Parathyroid adenoma (tissue), 2 donors: Measurements from ENCODE around the gene PIK3R1.

ENCODE experiments used
- H2AFZ ChIP-seq: fragments of 300-600 bp; sonication (generic); one replicate; pipeline ENCODE4 v1.7.0; 2017; ENCODE audit warnings: antibody characterized with exemption, mild to moderate bottlenecking
- H3K27ac ChIP-seq: fragments of 300-600 bp; sonication (generic); one replicate; pipeline ENCODE4 v1.7.0; 2017
- H3K27me3 ChIP-seq: fragments of 300-600 bp; sonication (generic); one replicate; pipeline ENCODE4 v1.7.0; 2017; ENCODE audit warnings: low read length; ENCODE audit not compliant: control insufficient read depth, insufficient read depth
- H3K36me3 ChIP-seq: fragments of 300-600 bp; sonication (generic); one replicate; pipeline ENCODE4 v1.7.0; 2017; ENCODE audit warnings: low read length; ENCODE audit not compliant: control insufficient read depth, insufficient read depth
- H3K4me1 ChIP-seq: fragments of 300-600 bp; sonication (generic); one replicate; pipeline ENCODE4 v1.7.0; 2017; ENCODE audit warnings: control low read depth
- H3K4me2 ChIP-seq: fragments of 300-600 bp; sonication (generic); one replicate; pipeline ENCODE4 v1.7.0; 2017; ENCODE audit warnings: low read length
- H3K4me3 ChIP-seq: fragments of 300-600 bp; sonication (generic); one replicate; pipeline ENCODE4 v1.7.0; 2017; ENCODE audit warnings: low read depth, low read length
- H3K79me2 ChIP-seq: fragments of 300-600 bp; sonication (generic); one replicate; pipeline ENCODE4 v1.7.0; 2017; ENCODE audit warnings: control low read depth
- H3K9ac ChIP-seq: fragments of 300-600 bp; sonication (generic); one replicate; pipeline ENCODE4 v1.7.0; 2017; ENCODE audit warnings: mild to moderate bottlenecking
- H3K9me3 ChIP-seq: fragments of 300-600 bp; sonication (generic); one replicate; pipeline ENCODE4 v1.7.0; 2017; ENCODE audit warnings: low read length; ENCODE audit not compliant: control insufficient read depth
- CTCF ChIP-seq: fragments of 300-600 bp; sonication (generic); IDR thresholded peaks from one replicate; pipeline ENCODE4 v1.7.0; 2017; ENCODE audit warnings: antibody characterized with exemption, mild to moderate bottlenecking
- donor health status: primary hyperparathyroidism.

The PIK3R1 gene

DNA sequence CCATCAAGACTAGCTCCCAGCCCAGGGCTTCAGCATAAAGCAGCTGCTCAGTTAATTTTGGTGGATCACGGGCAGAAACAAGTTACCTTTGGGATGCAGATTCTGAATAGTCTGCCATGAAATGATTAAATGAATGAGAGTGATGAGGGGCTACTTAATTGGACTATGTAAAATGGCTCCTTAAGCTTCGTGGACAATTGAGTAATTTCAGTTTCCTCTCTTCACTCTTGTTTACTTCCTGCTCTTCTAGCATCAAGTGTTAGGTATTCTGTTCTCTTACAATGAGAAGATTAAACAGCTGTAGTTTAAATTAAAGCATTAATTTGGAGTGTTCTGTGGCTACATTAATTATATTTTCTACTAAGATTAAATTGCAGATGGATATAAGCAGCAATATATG lies 28.1 kb downstream of the PIK3R1 start:
- H2AFZ ChIP-seq = no peak overlapping the region
- H3K27me3 ChIP-seq = no peaks in the 10 kb centered on the region
- H3K9ac ChIP-seq = no peak overlapping the region
- peaks cover 34% of the 10 kb centered on the region for H3K79me2 ChIP-seq
- H3K27ac ChIP-seq = no peak overlapping the region
- H3K4me1 ChIP-seq = peaks cover 9% of the 10 kb centered on the region
- no peak overlapping the region for H3K4me2 ChIP-seq
- no peak for TF ChIP-seq CTCF
- no peak overlapping the region for H3K4me3 ChIP-seq
- H3K36me3 ChIP-seq = no peaks in the 10 kb centered on the region
- H3K9me3 ChIP-seq = no peaks in the 10 kb centered on the region

DNA sequence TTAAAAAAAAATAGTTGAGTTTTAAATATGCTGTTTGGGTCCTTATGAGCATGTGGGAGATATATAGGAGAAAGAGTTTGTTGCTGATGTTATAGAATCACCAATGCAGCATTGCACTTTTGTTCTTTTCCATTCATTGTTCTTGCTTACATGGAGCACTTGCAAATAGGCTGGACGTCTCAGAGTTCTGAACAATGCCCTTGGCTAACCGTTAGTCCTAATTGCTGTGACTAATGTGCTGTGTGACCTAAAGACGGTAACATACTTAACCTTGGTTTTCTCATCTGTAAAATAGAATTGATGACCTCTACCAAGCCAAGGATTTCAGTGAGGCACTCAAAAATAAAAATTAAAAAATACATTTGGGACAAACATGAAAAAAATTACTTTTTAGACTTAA lies 29.8 kb downstream of the PIK3R1 start:
- Histone ChIP-seq H3K79me2 (peaks cover 39% of the 10 kb centered on the region), H3K27ac (no peak overlapping the region), H3K27me3 (no peaks in the 10 kb centered on the region), H3K36me3 (no peaks in the 10 kb centered on the region), H3K9ac (no peak overlapping the region), H3K4me1 (peaks cover 8% of the 10 kb centered on the region), H3K4me2 (no peak overlapping the region), H3K9me3 (no peaks in the 10 kb centered on the region), H3K4me3 (no peak overlapping the region), H2AFZ (no peak overlapping the region)
- no peak for TF ChIP-seq CTCF

DNA sequence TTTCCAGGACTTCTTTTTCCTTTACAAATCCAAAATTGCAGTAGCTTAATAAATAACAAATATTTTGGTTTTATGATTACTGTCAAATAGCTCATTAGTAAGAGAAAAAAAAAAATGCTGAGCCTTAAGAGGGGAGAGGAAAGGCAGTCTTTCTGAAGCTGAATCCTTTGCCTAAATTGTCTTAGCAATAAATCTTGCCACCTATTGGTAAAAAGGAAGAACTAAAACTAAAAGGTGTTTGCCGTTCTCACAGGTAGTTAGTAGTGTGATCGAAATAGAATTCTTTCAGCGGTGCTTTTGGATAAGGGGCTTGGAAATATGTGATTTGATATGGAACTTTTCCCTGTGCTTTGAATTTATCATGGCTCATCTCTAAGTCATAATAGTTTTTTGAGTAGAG lies 31.2 kb downstream of the PIK3R1 start:
- Histone ChIP-seq H3K4me3 (no peak overlapping the region), H3K79me2 (peaks cover 39% of the 10 kb centered on the region), H3K27me3 (no peaks in the 10 kb centered on the region), H3K36me3 (no peaks in the 10 kb centered on the region), H3K9me3 (no peaks in the 10 kb centered on the region), H3K4me1 (peaks cover 18% of the 10 kb centered on the region), H2AFZ (no peak overlapping the region), H3K4me2 (no peak overlapping the region), H3K27ac (no peak overlapping the region), H3K9ac (no peak overlapping the region)
- peak; percentile 39 for TF ChIP-seq CTCF

GRCh38 chr5:68247627-68248026 lies 32.1 kb downstream of the PIK3R1 start:
- no peak overlapping the region for H3K4me2 ChIP-seq
- no peaks in the 10 kb centered on the region for H3K27me3 ChIP-seq
- H3K79me2 ChIP-seq = peaks cover 36% of the 10 kb centered on the region
- no peaks in the 10 kb centered on the region for H3K9me3 ChIP-seq
- H3K9ac ChIP-seq = no peak overlapping the region
- no peak overlapping the region for H3K27ac ChIP-seq
- no peak overlapping the region for H2AFZ ChIP-seq
- no peak for TF ChIP-seq CTCF
- no peak overlapping the region for H3K4me3 ChIP-seq
- peaks cover 24% of the 10 kb centered on the region for H3K4me1 ChIP-seq
- H3K36me3 ChIP-seq = no peaks in the 10 kb centered on the region

DNA sequence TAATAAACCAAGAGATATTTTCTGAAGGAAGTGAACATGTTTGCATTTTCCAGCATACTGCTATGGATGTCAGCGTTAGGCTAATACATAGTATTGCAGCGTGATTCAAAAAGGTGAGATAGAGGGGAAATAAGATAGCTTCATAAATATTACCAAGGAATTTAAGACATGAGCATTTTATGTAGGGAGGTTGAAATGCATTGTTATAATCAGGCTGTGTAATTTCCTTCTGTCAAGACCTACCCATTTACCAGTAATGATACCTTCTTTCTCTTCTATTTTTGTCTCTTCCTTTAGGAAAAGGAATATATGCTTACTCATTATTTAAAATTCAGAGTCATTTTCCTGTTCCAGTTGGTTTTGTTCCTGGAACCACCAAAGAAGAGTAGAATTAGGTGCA lies 33.3 kb downstream of the PIK3R1 start:
- Histone ChIP-seq H3K4me1 (peaks cover 27% of the 10 kb centered on the region), H3K27ac (no peak overlapping the region)

More for the DNA sequence above, 33.3 kb downstream of the PIK3R1 start:
- Histone ChIP-seq H3K4me3 (no peak overlapping the region), H2AFZ (no peak overlapping the region), H3K9ac (no peak overlapping the region), H3K9me3 (no peaks in the 10 kb centered on the region), H3K79me2 (peaks cover 35% of the 10 kb centered on the region), H3K36me3 (no peaks in the 10 kb centered on the region), H3K27me3 (no peaks in the 10 kb centered on the region), H3K4me2 (no peak overlapping the region)
- TF ChIP-seq CTCF = no peak
